ENCODE results near the gene C16orf74. TPM values are rescaled to one million over a fixed set of nuclear protein-coding genes. Genes with fewer than 3 reads are reported as not detected.

C16orf74 gene
- total and polyA plus RNA-seq, 9 donors: 0.38 to 1.5 (median 0.63) TPM; not detected in 2

DNA sequence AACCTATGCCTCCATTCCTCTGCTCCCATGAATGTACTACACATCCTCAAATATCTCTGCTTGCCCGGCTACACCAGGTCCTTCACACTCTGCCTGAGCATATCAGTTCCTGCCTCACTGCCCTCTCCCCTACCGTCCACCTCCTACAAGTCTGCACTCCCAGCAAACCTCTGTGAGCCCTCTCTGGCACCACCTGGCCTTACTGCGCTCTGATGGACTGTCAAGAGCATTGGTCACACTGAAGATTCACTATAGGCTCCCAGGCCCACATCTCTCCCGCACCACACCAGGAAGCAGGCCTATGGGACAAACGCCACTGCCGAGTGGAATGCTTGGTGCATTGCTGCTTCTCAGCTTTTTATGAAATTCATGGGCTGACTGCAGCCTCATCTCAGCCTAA lies 71.0 kb downstream of the C16orf74 start:
- DNase-seq: no peak
- no peaks in the 10 kb centered on the region for H3K27me3 ChIP-seq
- no peaks in the 10 kb centered on the region for H3K9me3 ChIP-seq
- H3K4me3 ChIP-seq: no peak overlapping the region
- H3K4me1 ChIP-seq (ENCODE audit: insufficient read depth): no peaks in the 10 kb centered on the region
- TF ChIP-seq POLR2A (IDR thresholded peaks at IDR 0.05): no peak
- H3K27ac ChIP-seq: no peak overlapping the region
- 81 to 92% (median 86%) methylated on average over 6 of the region's 6 CpGs for WGBS, 3 donors
- no peaks in the 10 kb centered on the region for H3K36me3 ChIP-seq
- intact Hi-C loops (cut with DNase I): no loop called here

DNA sequence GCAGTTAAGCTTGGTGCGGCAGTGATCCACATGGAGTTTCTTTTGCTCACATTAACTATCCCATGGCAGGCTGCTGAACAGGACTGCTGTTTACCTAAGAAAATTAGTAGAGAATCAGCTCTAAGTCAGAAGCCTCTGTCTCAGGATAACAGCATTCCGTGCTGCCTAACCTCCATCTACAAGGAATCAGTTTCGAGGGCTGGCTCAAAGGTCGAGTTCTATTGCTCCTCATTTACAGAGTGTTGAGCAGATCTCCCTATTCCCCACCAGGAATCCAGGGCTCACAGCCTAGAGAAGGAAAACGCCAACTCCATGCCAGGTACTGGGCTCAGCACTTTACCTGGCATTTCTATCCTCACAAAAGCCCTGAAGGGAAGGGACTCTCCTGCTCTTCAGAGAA lies 72.1 kb downstream of the C16orf74 start:
- no peak for DNase-seq
- no peaks in the 10 kb centered on the region for H3K9me3 ChIP-seq
- H3K27me3 ChIP-seq: no peaks in the 10 kb centered on the region
- intact Hi-C loops (cut with DNase I): no loop called here
- no peaks in the 10 kb centered on the region for H3K36me3 ChIP-seq
- TF ChIP-seq, protein P1, sequence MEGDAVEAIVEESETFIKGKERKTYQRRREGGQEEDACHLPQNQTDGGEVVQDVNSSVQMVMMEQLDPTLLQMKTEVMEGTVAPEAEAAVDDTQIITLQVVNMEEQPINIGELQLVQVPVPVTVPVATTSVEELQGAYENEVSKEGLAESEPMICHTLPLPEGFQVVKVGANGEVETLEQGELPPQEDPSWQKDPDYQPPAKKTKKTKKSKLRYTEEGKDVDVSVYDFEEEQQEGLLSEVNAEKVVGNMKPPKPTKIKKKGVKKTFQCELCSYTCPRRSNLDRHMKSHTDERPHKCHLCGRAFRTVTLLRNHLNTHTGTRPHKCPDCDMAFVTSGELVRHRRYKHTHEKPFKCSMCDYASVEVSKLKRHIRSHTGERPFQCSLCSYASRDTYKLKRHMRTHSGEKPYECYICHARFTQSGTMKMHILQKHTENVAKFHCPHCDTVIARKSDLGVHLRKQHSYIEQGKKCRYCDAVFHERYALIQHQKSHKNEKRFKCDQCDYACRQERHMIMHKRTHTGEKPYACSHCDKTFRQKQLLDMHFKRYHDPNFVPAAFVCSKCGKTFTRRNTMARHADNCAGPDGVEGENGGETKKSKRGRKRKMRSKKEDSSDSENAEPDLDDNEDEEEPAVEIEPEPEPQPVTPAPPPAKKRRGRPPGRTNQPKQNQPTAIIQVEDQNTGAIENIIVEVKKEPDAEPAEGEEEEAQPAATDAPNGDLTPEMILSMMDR (IDR thresholded peaks at IDR 0.05): no peak
- no peak for TF ChIP-seq POLR2A (IDR thresholded peaks at IDR 0.05)
- no peak for TF ChIP-seq EP300 (IDR thresholded peaks at IDR 0.05)
- peaks cover 4% of the 10 kb centered on the region for H3K4me1 ChIP-seq (ENCODE audit: insufficient read depth)
- no peak overlapping the region for H3K27ac ChIP-seq
- H3K4me3 ChIP-seq: no peak overlapping the region
- WGBS, 3 donors: 89 to 92% (median 92%) methylated on average over 5 of the region's 5 CpGs

DNA sequence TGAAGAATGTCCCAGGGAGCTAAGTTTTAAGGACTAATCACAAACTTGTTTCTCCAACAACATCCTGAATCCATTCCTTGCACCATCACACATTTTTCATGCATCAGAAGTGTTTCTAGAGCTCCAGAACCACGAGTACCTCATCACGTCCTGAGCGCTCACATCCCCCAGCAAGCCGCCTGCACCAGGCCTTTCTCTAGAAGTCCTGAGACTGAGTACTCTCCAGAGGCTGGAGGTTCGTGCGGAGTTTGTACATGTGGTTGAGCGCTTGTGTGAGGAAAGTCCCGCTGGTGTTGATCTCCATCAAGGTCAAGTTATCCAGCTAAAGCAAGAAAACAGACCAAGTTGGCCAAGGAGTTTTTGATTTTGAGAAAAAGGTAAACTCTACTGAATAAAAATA lies 72.9 kb downstream of the C16orf74 start:
- no peaks in the 10 kb centered on the region for H3K27me3 ChIP-seq
- H3K36me3 ChIP-seq: no peaks in the 10 kb centered on the region
- no peak overlapping the region for H3K4me3 ChIP-seq
- peaks cover 6% of the 10 kb centered on the region for H3K4me1 ChIP-seq (ENCODE audit: insufficient read depth)
- no peaks in the 10 kb centered on the region for H3K9me3 ChIP-seq
- intact Hi-C loops (cut with DNase I): no loop called here
- 65 to 82% (median 69%) methylated on average over 8 of the region's 8 CpGs for WGBS, 3 donors
- H3K27ac ChIP-seq: no peak overlapping the region
- no peak for DNase-seq
- TF ChIP-seq, protein P1 (IDR thresholded peaks at IDR 0.05): no peak
- TF ChIP-seq EP300 (IDR thresholded peaks at IDR 0.05) (no peak), POLR2A (IDR thresholded peaks at IDR 0.05) (no peak)

DNA sequence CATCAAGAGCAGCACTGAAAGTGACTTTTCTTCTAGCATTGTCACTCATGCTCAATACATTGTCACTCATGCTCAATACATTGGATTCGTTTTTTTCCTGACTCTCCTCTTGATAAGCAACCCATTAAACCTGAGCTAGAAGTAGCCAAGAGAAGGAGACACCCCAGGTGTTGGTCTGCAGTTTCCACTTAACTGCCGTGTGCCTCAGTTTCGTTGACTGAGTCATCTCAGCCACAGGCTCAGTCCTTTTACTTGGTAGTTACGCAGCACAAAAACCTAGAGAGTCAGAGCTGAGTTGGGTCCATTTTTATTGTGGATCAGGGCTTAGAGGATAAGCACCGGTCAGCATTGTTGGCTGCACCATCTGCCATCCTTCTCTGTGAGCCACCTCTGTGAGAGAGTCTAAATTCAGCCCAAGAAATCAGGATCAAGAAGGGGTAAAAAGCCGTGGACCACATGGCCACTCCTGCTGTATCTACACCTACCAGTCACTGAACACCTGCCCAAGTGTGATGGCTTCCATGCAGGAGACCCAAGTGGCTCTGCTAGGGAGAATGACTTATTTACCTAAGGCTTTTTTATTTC lies 73.4 kb downstream of the C16orf74 start:
- Histone ChIP-seq H3K4me3 (no peak overlapping the region), H3K4me1 (ENCODE audit: insufficient read depth) (peaks cover 6% of the 10 kb centered on the region), H3K27ac (no peak overlapping the region), H3K36me3 (no peaks in the 10 kb centered on the region), H3K9me3 (no peaks in the 10 kb centered on the region), H3K27me3 (no peaks in the 10 kb centered on the region)
- intact Hi-C loops (cut with DNase I): no loop called here
- WGBS, 3 donors: 82 to 89% (median 87%) methylated on average over 6 of the region's 6 CpGs
- TF ChIP-seq POLR2A (IDR thresholded peaks at IDR 0.05) (no peak), EP300 (IDR thresholded peaks at IDR 0.05) (no peak)
- TF ChIP-seq, protein P1 (IDR thresholded peaks at IDR 0.05): no peak
- no peak for DNase-seq

DNA sequence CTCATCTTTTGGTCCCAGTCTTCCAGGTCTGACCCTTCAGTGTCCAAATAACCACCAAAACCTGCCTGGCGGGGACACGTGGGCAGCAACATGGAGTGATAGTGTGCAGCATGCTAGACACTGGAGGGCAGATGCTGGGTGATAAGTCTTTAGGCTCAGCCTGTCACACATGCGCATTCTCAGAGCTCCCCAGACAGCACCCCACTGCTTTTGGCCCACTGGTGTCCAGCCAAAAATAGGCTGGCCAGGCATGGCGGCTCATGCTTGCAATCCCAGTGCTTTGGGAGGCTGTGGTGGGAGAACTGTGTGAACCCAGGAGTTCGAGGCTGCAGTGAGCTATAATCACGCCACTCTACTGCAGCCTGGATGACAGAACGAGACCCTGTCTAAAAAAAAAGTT lies 74.4 kb downstream of the C16orf74 start:
- no peaks in the 10 kb centered on the region for H3K27me3 ChIP-seq
- no peaks in the 10 kb centered on the region for H3K36me3 ChIP-seq
- H3K4me3 ChIP-seq: no peak overlapping the region
- H3K27ac ChIP-seq: no peak overlapping the region
- no peak for TF ChIP-seq EP300 (IDR thresholded peaks at IDR 0.05)
- TF ChIP-seq, protein P1 (IDR thresholded peaks at IDR 0.05): no peak
- TF ChIP-seq POLR2A (IDR thresholded peaks at IDR 0.05): no peak
- intact Hi-C loops (cut with DNase I): no loop called here
- H3K9me3 ChIP-seq: no peaks in the 10 kb centered on the region
- DNase-seq: no peak
- H3K4me1 ChIP-seq (ENCODE audit: insufficient read depth): peaks cover 6% of the 10 kb centered on the region
- WGBS, 3 donors: 90 to 94% (median 94%) methylated on average over 7 of the region's 7 CpGs

Data from ovary (tissue), 9 donors.